ENCODE data around the gene ZNF506.
A peak's percentile ranks its signal among the peaks of the same experiment; 100 is the strongest.
"Not testable (repeated sequence)": the region's sequence is repeated elsewhere in the genome, so short reads cannot be mapped to it uniquely, and the experiment has no call there.

Gene ZNF506
- long read RNA-seq, transcript ZNF506-203 (4 exons, 1,424 nt): major isoform, 27 of 60 reads
- long read RNA-seq, transcript ZNF506-205 (6 exons, 892 nt): minor isoform, 5 of 60 reads
- long read RNA-seq, transcript ZNF506-207 (4 exons, 831 nt): minor isoform, 8 of 60 reads
- long read RNA-seq, partial matches to known transcripts: 6 of 60 reads
- long read RNA-seq, other reads (novel, unspliced or antisense): 12 of 60 reads

GRCh38 chr19:19821366-19821951 lies at the start of gene ZNF506:
ZNF506 (minus strand) TSS chr19:19821750; CDS start chr19:19821603, 147 bp downstream.
- peak; percentile 70 for TF ChIP-seq REST (IDR thresholded peaks at IDR 0.05; ENCODE audit: insufficient replicate concordance, low read depth)
- peak; percentile 79; the same call in 1 of the 2 replicates for TF ChIP-seq SPI1 (IDR thresholded peaks at IDR 0.05; ENCODE audit: borderline replicate concordance, low read depth)
- TF ChIP-seq CTCF (IDR thresholded peaks at IDR 0.05; ENCODE audit: insufficient read depth, low read length): no peak
- TF ChIP-seq POLR2AphosphoS5 (IDR thresholded peaks at IDR 0.05; ENCODE audit: low read depth): peak; percentile 97
- TF ChIP-seq GABPA (IDR thresholded peaks at IDR 0.05; ENCODE audit: low read depth): peak; percentile 79
- peak within 1 kb of the TSS; percentile 92 for H3K27ac ChIP-seq (replicated peaks)
- peak; percentile 97 to 98 for DNase-seq (ENCODE audit: low read depth in 1 of 2, low spot score in 1 of 2)
- H3K27me3 ChIP-seq (ENCODE audit: insufficient read depth, poor library complexity, severe bottlenecking): no peaks in the 10 kb centered on the region
- peak within 1 kb of the TSS; percentile 66 for H3K4me3 ChIP-seq (replicated peaks; ENCODE audit: insufficient read depth, low read length)

GRCh38 chr19:19870086-19870485 lies 48.5 kb upstream of the ZNF506 start:
- H3K4me3 ChIP-seq (replicated peaks; ENCODE audit: insufficient read depth, low read length); H3K27me3 ChIP-seq (ENCODE audit: insufficient read depth, poor library complexity, severe bottlenecking); DNase-seq (ENCODE audit: low read depth in 1 of 2, low spot score in 1 of 2); H3K27ac ChIP-seq (replicated peaks): not testable (repeated sequence)

- H3K27ac ChIP-seq (replicated peaks): peak overlapping the region; percentile 95
- H3K4me3 ChIP-seq (replicated peaks; ENCODE audit: insufficient read depth, low read length): peak overlapping the region; percentile 69
- peak; percentile 50 to 80 for DNase-seq (ENCODE audit: low read depth in 1 of 2, low spot score in 1 of 2)
- no peaks in the 10 kb centered on the region for H3K27me3 ChIP-seq (ENCODE audit: insufficient read depth, poor library complexity, severe bottlenecking)
- TF ChIP-seq SPI1 (IDR thresholded peaks at IDR 0.05; ENCODE audit: borderline replicate concordance, low read depth) (peak; percentile 39; the same call in 1 of the 2 replicates), REST (IDR thresholded peaks at IDR 0.05; ENCODE audit: insufficient replicate concordance, low read depth) (no peak), GABPA (IDR thresholded peaks at IDR 0.05; ENCODE audit: low read depth) (no peak), CTCF (IDR thresholded peaks at IDR 0.05; ENCODE audit: insufficient read depth, low read length) (no peak), POLR2AphosphoS5 (IDR thresholded peaks at IDR 0.05; ENCODE audit: low read depth) (no peak; the same call in 1 of the 2 replicates)
Observed at GRCh38 chr19:19866611-19867248, 45.2 kb upstream of the ZNF506 start.

All from HL-60 (cell line).